ENCODE measurements around the gene CYP2U1.
"Not testable (repeated sequence)": the region's sequence is repeated elsewhere in the genome, so short reads cannot be mapped to it uniquely, and the experiment has no call there.

The CYP2U1 gene

GRCh38 chr4:107901213-107901934 is 30.0 kb upstream of the CYP2U1 start:
- no peak for DNase-seq (ENCODE audit: low read depth)
- H3K4me3 ChIP-seq (ENCODE audit: control insufficient read depth, low read depth, low read length) = no peak overlapping the region
- TF ChIP-seq, protein P1, sequence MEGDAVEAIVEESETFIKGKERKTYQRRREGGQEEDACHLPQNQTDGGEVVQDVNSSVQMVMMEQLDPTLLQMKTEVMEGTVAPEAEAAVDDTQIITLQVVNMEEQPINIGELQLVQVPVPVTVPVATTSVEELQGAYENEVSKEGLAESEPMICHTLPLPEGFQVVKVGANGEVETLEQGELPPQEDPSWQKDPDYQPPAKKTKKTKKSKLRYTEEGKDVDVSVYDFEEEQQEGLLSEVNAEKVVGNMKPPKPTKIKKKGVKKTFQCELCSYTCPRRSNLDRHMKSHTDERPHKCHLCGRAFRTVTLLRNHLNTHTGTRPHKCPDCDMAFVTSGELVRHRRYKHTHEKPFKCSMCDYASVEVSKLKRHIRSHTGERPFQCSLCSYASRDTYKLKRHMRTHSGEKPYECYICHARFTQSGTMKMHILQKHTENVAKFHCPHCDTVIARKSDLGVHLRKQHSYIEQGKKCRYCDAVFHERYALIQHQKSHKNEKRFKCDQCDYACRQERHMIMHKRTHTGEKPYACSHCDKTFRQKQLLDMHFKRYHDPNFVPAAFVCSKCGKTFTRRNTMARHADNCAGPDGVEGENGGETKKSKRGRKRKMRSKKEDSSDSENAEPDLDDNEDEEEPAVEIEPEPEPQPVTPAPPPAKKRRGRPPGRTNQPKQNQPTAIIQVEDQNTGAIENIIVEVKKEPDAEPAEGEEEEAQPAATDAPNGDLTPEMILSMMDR (conservative IDR thresholded peaks at IDR 0.05; ENCODE audit: control insufficient read depth, insufficient read depth, low read depth, low read length) = no peak

DNA sequence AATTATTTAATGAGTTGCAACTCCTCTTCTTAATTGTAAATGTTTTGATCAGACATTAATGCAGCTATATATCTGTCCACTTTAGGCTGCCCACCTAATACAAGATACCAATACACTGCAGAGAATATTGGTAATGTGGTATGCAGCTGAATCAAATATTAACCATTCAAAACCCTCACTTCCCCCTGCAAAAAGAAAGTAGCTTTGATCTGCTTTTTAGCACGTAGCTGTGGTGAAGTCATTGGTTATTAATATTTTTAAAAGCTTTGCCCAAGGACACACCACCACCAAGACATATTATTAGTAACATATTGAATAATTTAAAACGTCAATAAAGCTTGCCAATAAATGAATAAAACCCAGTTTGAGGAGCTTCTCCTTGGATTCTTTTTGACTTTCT is 28.6 kb upstream of the CYP2U1 start:
- TF ChIP-seq, protein P1 (conservative IDR thresholded peaks at IDR 0.05; ENCODE audit: control insufficient read depth, insufficient read depth, low read depth, low read length) = no peak
- H3K4me3 ChIP-seq (ENCODE audit: control insufficient read depth, low read depth, low read length) = no peak overlapping the region
- DNase-seq (ENCODE audit: low read depth) = no peak

DNA sequence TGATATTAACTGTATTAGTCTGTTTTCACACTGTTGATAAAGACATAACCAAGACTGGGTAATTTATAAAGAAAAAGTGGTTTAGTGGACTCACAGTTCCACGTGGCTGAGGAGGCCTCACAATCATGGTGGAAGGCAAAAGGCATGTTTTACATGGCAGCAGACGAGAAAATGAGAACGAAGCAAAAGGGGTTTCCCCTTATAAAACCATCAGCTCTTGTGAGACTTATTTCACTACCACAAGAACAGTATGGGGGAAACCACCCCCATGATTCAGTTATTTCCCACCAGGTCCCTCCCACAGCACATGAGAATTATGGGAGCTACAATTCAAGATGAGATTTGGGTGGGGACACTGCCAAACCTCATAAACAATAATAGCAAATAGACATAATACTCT is 26.3 kb upstream of the CYP2U1 start:
- not testable (repeated sequence) for DNase-seq (ENCODE audit: low read depth)

GRCh38 chr4:107906458-107907100 is 24.8 kb upstream of the CYP2U1 start:
- DNase-seq (ENCODE audit: low read depth) = no peak
- no peak overlapping the region for H3K4me3 ChIP-seq (ENCODE audit: control insufficient read depth, low read depth, low read length)
- TF ChIP-seq, protein P1 (conservative IDR thresholded peaks at IDR 0.05; ENCODE audit: control insufficient read depth, insufficient read depth, low read depth, low read length) = no peak

More for the DNA sequence above, 26.3 kb upstream of the CYP2U1 start:
- H3K4me3 ChIP-seq (ENCODE audit: control insufficient read depth, low read depth, low read length) = not testable (repeated sequence)

DNA sequence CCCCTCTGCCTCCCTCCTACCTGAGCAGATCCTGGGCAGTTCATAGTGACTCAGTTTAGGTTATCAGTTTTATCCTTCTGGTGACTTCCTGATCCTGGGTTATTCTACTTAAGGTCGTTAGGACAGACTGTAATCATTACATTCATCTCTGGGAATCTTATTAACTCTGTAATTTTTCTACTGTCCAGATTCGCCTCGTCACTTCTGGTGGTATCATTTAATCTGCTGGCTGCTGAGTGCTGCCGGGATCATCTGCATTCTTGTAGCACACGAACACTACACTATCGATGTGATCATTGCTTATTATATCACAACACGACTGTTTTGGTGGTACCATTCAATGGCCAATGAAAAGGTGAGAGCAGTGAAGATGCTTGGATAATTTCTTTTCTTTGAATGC is 23.0 kb upstream of the CYP2U1 start:
- DNase-seq (ENCODE audit: low read depth) = no peak
- TF ChIP-seq, protein P1 (conservative IDR thresholded peaks at IDR 0.05; ENCODE audit: control insufficient read depth, insufficient read depth, low read depth, low read length) = no peak
- H3K4me3 ChIP-seq (ENCODE audit: control insufficient read depth, low read depth, low read length) = no peak overlapping the region

DNA sequence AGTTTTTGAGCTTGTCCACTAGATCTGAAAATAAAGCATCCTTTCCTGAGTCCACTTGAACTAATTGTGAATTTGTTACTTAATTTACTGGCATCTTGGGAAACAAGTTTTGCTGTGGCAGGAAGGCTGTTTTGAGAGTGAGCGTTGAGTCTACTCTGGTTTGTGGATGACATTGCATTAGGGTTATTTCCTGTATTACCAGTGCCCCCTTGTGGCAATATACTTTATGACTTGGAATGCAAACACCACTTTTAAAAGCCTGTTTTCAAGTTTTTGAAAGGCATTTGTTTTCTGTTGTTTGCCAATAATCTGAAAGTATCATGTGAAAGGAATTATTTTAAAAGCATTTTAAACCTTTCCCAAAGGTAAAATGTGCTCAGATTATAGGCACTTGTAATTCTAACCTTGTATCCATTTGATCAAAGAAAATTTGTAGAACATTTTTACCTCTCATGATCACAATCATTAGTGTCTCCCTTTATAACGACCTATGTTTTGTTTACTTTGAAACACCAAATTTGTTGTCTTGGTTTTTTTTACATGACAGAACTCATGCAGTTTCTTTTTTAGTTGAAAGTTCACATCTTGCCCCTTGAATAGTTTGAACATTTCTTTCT is 18.0 kb upstream of the CYP2U1 start:
- TF ChIP-seq, protein P1 (conservative IDR thresholded peaks at IDR 0.05; ENCODE audit: control insufficient read depth, insufficient read depth, low read depth, low read length) = peak; percentile 65
- DNase-seq (ENCODE audit: low read depth) = peak; percentile 78
- H3K4me3 ChIP-seq (ENCODE audit: control insufficient read depth, low read depth, low read length) = no peak overlapping the region

DNA sequence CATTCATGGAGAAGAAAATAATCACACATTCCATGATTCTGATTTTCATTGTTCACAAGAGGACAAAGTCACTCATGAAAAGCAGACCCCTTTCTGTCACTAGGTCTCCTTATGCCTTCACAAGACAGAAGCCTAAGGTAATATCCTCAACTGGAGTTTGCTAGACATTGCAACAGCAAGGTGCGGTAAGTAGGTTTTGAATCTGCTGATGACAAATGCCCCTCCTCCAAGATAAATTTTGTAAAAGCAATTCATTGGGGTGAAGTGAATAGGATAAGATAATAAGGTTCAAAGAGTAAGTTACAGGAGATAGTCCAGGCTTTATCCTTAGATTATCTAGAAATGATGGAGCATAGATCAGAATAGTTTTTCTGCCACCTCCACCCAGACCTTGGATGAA is 16.1 kb upstream of the CYP2U1 start:
- TF ChIP-seq, protein P1 (conservative IDR thresholded peaks at IDR 0.05; ENCODE audit: control insufficient read depth, insufficient read depth, low read depth, low read length) = no peak
- no peak overlapping the region for H3K4me3 ChIP-seq (ENCODE audit: control insufficient read depth, low read depth, low read length)
- no peak for DNase-seq (ENCODE audit: low read depth)

Measured in fibroblast of mammary gland (primary cell).